Left colon (tissue), 2 donors: ENCODE measurements around the gene TMC8. TPM values are rescaled to one million over a fixed set of nuclear protein-coding genes. Genes with fewer than 3 reads are reported as not detected.
A peak's percentile ranks its signal among the peaks of the same experiment; 100 is the strongest.

Source experiments
- ATAC-seq: fragments of 200-7000 bp; cut with Tn5 transposase; one replicate; pipeline ENCODE4 v1.9.1; 2020; ENCODE audit warnings: mild to moderate bottlenecking, moderate library complexity
- DNase-seq, 2 donors: peaks; one replicate each; pipeline ENCODE4 v3.0.0-alpha.2; 2020
- intact Hi-C, 2 donors: fragments of 100-400 bp; cut with DNase I in 1 of 2; cut with micrococcal nuclease in 1 of 2; formaldehyde crosslinking; loops; one replicate each; pipeline versions ENCODE4 v1.11.2 to v1.14.0; 2022; cut with DNase I, micrococcal nuclease
- total RNA-seq, 2 donors: library from RNA; stranded (reverse); fragmentation: NEBNext Ultra II Directional; extraction: Animal tissue kit (Norgen Biotek cat#: 25700); gene quantifications; one replicate each; pipeline ENCODE4 v1.2.1, GENCODE V29; 2021
- donor health status: DM: no; HTN: no; CAD: no.
- donor health status: DM: yes; HTN: yes; CAD: no.

The TMC8 gene
- total RNA-seq, 2 donors from 2014 or later, result 3.4 to 8.8 TPM

DNA sequence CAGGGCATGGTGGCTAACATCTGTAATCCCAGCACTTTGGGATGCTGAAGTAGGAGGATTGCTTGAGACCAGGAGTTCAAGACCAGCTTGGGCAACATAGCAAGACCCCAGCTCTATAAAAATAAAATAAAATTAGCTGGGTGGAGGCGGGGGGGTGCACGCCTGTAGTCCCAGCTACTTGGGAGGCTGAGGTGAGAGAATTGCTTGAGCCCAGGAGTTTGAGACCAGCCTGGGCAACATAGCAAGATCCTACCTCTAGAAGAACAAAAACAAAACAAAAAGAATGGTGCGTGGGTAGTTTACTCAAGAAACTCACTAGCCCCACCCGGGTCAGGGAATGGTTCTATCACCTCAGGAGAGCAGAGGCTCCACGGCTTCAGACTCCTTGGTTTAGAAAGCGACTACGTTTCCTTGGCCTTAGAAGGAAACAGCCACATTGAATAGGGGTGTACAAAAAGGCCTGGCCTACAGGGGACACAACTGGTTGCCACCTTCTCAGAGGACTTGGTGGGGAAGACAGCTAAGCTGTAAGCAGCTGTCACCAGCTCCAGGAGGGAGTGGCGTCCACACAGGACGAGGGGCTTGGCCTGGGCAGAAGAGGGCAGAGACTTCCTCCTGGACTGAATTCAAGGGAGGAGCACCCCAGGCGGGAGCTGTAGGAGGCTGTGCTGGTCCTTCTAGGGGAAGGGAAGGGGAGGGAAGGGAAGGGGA, 55.6 kb downstream of the TMC8 start:
- ATAC-seq, result peak; percentile 69
- peak; percentile 73 to 87 for DNase-seq
- intact Hi-C loops, result no loop called here

- ATAC-seq, result peak; percentile 86
- peak; percentile 96 for DNase-seq
- intact Hi-C loops, result no loop called here
Observed at GRCh38 chr17:78186692-78187595, 56.4 kb downstream of the TMC8 start, which contains the start of the genes AFMID and TK1. AFMID (plus strand) TSS chr17:78187362; CDS start chr17:78187371, 9 bp downstream. TK1 (minus strand) TSS chr17:78187052; CDS start chr17:78186994, 58 bp downstream.

Other genes starting within 250 kb of the TMC8 start
- gene TNRC6C, start 172.1 kb upstream of the TMC8 start, total RNA-seq, result 10 to 100 TPM; 13.2 to 18.2 TPM
- 100 to 1,000 TPM in 1 of 2 donors, 10 to 100 TPM in 1; 83.5 to 119 TPM for gene TMC6, start 2.0 kb upstream of the TMC8 start, total RNA-seq
- gene C17orf99, start 15.6 kb downstream of the TMC8 start, total RNA-seq, result not detected
- 100 to 1,000 TPM; 173 to 188 TPM for gene SYNGR2, start 37.8 kb downstream of the TMC8 start, total RNA-seq
- gene TK1, start 56.3 kb downstream of the TMC8 start, total RNA-seq, result 10 to 100 TPM; 14.8 to 24.9 TPM
- 10 to 100 TPM; 26.7 to 33.2 TPM for gene AFMID, start 56.6 kb downstream of the TMC8 start, total RNA-seq
- gene BIRC5, start 83.5 kb downstream of the TMC8 start, total RNA-seq, result 10 to 100 TPM in 1 of 2 donors, 1 to 10 TPM in 1; 3.4 to 10.1 TPM
- gene TMEM235, start 100.9 kb downstream of the TMC8 start, total RNA-seq, result not detected
- gene SOCS3, start 229.3 kb downstream of the TMC8 start, total RNA-seq, result 10 to 100 TPM; 11.6 to 33.1 TPM
- gene PGS1, start 247.9 kb downstream of the TMC8 start, total RNA-seq, result 10 to 100 TPM; 37.6 to 44.5 TPM